Activated CD8-positive, alpha-beta memory T cell treated with anti-CD3 and anti-CD28 coated beads for 4 hours (primary cell): ENCODE measurements around the gene CAMSAP2.

Source experiments
- DNase-seq, 2 donors: peaks; one replicate each; pipeline ENCODE4 v3.0.0-alpha.2; 2020; ENCODE audit warnings: low read depth in 2 of 2

CAMSAP2 gene

GRCh38 chr1:200897259-200897658 lies 158.6 kb downstream of the CAMSAP2 start:
- no peak for DNase-seq

- DNase-seq, result no peak
Measured at GRCh38 chr1:200899015-200899386, 160.3 kb downstream of the CAMSAP2 start.

DNA sequence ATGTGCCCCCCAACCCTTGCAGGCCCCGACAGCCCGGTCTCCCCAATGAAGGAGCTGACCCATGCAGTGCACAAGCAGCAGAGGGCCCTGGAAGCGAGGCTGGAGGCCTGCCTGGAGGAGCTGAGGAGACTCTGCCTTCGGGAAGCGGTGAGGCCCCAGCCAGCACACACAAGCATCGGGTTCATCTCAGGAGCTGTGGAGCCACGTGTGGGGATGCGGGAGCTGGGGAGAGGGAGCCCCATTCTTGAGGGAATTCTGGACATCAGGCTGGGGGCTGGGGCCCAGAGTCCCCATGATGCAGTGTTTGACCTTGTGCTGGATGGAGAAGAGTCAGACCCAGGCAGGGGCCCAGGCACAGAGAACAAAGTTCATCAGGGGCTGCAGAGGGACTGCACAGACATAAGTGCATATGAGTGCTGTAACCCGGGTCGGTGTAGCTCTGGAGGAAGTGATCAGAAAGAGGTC lies 160.8 kb downstream of the CAMSAP2 start:
- DNase-seq, result no peak

DNA sequence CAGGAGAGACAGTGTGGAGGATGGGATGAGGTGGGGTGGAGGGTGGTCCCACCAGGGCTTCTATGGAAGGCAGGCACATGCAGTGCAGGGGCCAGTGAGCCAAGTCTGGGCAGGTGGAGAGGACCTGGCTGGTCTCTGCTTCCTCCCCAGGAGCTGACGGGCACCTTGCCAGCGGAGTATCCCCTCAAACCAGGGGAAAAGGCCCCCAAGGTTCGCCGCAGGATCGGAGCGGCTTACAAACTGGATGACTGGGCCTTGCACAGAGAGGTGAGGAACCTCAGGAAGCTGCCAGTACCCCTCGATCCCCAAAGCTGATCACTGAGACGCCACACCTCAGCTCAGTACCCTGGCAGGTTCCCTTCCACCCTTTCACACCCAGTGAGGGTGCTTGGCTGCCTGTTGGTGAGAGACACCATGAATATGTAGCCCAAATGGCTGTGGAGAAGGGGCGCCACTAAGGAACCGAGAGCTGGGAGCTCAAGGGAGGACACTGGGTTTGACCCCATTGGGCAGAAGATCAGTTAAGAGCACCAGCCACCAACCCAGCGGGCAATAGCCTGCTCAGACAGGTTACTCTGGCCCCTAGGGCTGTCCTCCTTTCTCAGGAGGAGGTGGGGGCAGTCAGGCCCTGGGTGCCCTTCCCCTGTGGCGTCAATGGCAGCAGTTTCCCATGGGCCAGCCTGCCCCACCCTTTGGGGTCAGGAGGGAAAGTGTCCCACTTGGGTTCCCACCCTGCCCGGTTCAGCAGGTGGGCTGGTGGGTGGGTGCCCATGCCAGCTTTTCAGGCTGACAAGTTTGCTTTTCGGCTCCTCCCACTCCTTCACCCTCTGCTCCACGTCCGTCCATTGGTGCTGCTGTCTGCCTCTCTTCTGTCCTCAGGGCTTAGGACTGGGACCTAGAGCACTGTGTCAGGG lies 161.5 kb downstream of the CAMSAP2 start:
- no peak for DNase-seq

- DNase-seq, result no peak
Measured at GRCh38 chr1:200900877-200901276, 162.2 kb downstream of the CAMSAP2 start.

DNA sequence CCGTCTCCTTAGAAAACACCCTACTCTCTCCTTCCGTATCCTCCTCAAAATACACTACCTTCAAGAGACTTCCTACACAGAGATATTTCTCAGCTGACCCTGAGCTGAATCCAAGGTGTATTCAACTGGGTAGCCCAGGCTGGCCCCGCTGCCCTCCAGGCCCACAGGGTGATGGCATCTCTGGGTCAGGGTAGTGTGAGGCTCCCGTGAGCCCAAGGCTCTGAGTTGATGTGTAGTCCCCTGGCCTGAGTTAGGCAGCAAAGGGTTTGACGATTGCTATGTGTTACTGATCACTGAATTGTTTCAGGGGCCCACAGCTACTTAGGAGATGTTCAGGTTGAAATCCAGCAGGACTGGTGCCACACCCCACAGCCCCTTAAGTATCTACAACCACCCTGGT lies 162.7 kb downstream of the CAMSAP2 start:
- DNase-seq, result no peak

DNA sequence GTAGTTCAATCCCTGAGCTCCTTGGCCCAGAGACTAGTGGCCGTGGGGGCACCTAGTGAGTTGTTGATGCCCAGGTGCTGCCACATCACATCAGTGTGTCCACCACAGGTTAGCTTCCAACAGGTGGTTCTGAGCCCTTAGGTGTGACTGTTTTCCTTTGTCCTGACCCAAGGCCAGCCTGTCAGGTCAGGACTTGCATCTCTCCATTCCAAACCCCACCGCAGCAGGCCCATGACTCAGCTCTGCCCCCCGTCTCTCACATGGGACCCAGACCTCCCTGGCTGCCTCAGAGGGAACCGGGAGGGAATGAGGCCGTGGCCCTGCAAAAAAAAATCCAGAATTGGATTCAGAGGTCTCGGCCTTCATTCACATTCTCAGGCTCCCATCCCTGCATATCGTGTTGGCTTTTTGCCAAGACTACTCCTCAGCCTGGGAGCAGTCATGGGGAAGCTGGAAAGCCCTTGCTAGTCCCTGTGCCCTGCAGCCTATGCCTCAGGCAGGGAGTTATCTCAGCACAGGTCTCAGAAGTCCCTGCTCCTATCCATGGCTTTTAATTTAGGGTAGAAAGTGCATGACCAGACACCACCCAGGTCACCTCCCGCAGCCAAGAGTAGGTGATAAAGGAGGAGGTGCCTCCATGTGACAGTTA lies 163.2 kb downstream of the CAMSAP2 start:
- no peak for DNase-seq

DNA sequence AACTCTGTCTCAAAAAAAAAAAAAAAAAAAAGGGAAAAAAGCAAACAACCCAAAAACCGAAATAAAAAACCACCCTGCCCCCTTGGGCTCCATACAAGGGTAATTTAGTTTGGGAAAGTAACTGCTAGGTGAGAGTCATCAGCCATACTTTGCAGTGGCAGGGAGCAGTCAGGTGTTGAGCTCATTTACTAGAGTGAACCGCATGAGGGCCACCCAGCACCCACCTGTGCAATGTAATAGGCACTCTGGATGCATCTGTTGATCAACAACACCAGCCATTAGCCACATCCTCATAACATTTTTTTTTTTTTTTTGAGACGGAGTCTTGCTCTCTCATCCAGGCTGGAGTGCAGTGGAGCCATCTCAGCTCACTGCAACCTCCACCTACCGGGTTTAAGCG lies 165.1 kb downstream of the CAMSAP2 start:
- DNase-seq, result no peak

DNA sequence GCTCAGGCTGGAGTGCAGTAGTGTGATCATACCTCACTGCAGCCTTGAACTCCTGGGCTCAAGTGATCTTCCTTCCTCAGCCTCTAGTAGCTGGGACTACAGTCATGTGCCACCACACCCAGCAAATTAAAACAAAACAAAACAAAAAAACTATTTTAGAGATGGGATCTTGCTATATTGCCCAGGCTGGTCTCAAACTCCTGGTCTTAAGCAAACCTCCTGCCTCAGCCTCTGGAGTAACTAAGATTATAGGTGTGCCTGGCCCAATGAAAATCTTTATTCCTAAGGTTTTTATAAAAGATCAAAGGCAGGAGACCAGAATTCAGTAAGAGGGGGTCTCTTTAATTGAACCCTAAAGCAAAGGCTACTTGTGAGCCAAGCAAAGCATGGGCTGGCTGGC lies 166.1 kb downstream of the CAMSAP2 start:
- DNase-seq, result no peak

DNA sequence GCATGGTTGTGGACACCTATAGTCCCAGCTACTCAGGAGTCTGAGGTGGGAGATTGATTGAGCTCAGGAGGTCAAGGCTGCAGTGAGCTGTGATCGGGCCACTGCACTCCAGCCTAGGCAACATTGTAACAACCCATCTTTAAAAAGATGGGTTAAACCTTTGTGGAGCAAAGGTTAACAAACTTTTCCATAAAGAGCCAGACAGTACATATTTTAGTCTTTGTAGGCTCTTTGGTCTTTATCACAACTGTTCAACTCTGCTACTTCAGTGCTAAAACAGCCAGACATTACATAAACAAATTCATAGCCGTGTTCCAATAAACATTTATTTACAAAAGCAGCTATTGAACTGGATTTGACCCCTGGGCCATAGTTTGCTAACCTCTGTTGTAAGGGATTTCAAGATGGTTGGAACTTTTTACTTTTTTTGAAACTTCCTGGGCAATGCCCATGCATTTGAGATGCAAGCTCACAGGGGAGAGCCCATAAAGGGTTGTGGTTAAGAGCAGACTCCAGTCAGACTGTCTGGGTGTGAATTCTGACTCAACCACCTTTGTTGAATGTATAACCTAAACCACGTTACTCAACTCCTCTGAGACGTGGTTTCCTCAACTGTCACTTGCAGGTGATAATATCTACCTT lies 166.8 kb downstream of the CAMSAP2 start:
- DNase-seq, result peak; percentile 10 to 31

- no peak for DNase-seq
Measured at GRCh38 chr1:200906491-200906890, 167.8 kb downstream of the CAMSAP2 start.

- no peak for DNase-seq
Measured at GRCh38 chr1:200907611-200908097, 169.0 kb downstream of the CAMSAP2 start.

- DNase-seq, result no peak
Measured at GRCh38 chr1:200908191-200908868, 169.6 kb downstream of the CAMSAP2 start.

GRCh38 chr1:200909071-200909470 lies 170.4 kb downstream of the CAMSAP2 start:
- DNase-seq, result no peak

- DNase-seq, result no peak
Measured at GRCh38 chr1:200909757-200910239, 171.1 kb downstream of the CAMSAP2 start.
